SU-DHL-6 (cell line): ENCODE measurements around the gene PFDN1.
"Not testable (repeated sequence)": the region's sequence is repeated elsewhere in the genome, so short reads cannot be mapped to it uniquely, and the experiment has no call there.

Experiments used
- H2AFZ ChIP-seq: fragments of 200-600 bp; sonication (generic); 2 replicates; pipeline ENCODE4 v1.6.1; 2014; ENCODE audit warnings: low read depth, mild to moderate bottlenecking, moderate library complexity, mixed read lengths, antibody characterized with exemption, low read length; ENCODE audit not compliant: severe bottlenecking
- H3F3A ChIP-seq: fragments of 200-600 bp; shearing (Covaris generic); 2 replicates; pipeline ENCODE4 v1.6.0; 2016; ENCODE audit warnings: antibody characterized with exemption, mild to moderate bottlenecking; ENCODE audit not compliant: insufficient read depth
- H3K27ac ChIP-seq: fragments of 200-600 bp; sonication (generic); 2 replicates; pipeline ENCODE4 v1.5.1; 2016; ENCODE audit warnings: low read depth, mild to moderate bottlenecking, low read length, moderate library complexity, mixed read lengths
- H3K27me3 ChIP-seq: fragments of 200-600 bp; sonication (generic), shearing (Covaris generic); 2 replicates; pipeline ENCODE4 v1.6.0; 2014; ENCODE audit warnings: mild to moderate bottlenecking, low read length
- H3K36me3 ChIP-seq: fragments of 200-600 bp; sonication (generic); 2 replicates; pipeline ENCODE4 v1.6.1; 2014; ENCODE audit warnings: mild to moderate bottlenecking, low read length, mixed read lengths
- H3K4me2 ChIP-seq: fragments of 300-600, 200-600 bp; shearing (Covaris generic), sonication (generic); 2 replicates; pipeline ENCODE4 v1.6.0; 2014; ENCODE audit warnings: low read length, low read depth, mild to moderate bottlenecking; ENCODE audit not compliant: poor library complexity, severe bottlenecking
- H3K4me3 ChIP-seq: fragments of 200-600 bp; sonication (generic); 2 replicates; pipeline ENCODE4 v1.5.1; 2014; ENCODE audit warnings: antibody characterized with exemption, low read length, mild to moderate bottlenecking, mixed read lengths; ENCODE audit not compliant: insufficient read depth, poor library complexity, severe bottlenecking
- H3K79me2 ChIP-seq: fragments of 200-600 bp; sonication (generic); 2 replicates; pipeline ENCODE4 v1.6.1; 2014; ENCODE audit warnings: mild to moderate bottlenecking, low read length, moderate library complexity; ENCODE audit not compliant: insufficient read depth
- H3K9ac ChIP-seq: fragments of 200-600 bp; sonication (generic); 2 replicates; pipeline ENCODE4 v1.7.0; 2014; ENCODE audit warnings: mild to moderate bottlenecking, low read length
- H3K9me2 ChIP-seq: fragments of 200-600 bp; sonication (generic); replicated peaks from 2 replicates; pipeline ENCODE4 v1.6.1; 2014; ENCODE audit warnings: low read length; ENCODE audit not compliant: insufficient read depth
- H3K9me3 ChIP-seq: fragments of 200-600 bp; sonication (generic); 2 replicates; pipeline ENCODE4 v1.6.1; 2014; ENCODE audit warnings: low read length, mixed read lengths; ENCODE audit not compliant: insufficient read depth
- H4K20me1 ChIP-seq: fragments of 200-600 bp; sonication (generic); 2 replicates; pipeline ENCODE4 v1.6.1; 2014; ENCODE audit warnings: low read depth, mild to moderate bottlenecking, antibody characterized with exemption, low read length, moderate library complexity, mixed read lengths
- EZH2phosphoT487 ChIP-seq: fragments of 200-600 bp; sonication (generic), shearing (Covaris generic); conservative IDR thresholded peaks from 2 replicates; pipeline ENCODE4 v1.6.1; 2018; ENCODE audit warnings: mild to moderate bottlenecking, antibody characterized with exemption, low read length, moderate library complexity, mixed read lengths
- TF ChIP-seq, protein P1 (sequence below): fragments of 200-600 bp; sonication (generic); IDR thresholded peaks from one replicate; pipeline ENCODE4 v1.5.1; 2017; ENCODE audit warnings: antibody characterized with exemption, mild to moderate bottlenecking, low read length, moderate library complexity; ENCODE audit not compliant: insufficient read depth, poor library complexity, severe bottlenecking

PFDN1 gene

DNA sequence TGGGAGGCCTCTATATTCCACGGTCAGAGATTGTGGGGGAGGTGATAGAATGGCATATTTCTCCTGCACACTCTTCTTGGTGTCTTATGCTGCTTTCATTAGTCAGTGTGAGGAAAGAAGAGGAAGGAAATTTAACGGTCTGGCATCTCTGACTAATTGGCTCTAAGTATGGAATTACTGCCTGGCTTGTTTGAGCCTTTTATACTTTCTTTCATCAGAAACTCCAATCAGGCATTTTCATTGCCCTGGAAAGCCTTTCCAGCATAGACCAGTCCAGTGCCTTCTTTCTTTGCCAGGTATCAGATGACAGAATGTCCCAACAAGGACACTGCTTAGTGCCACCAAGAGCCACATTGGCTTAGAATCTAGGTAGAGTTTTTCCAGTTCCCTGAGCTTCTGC, 97.7 kb downstream of the PFDN1 start:
- Histone ChIP-seq H2AFZ (no peak overlapping the region), H3K27me3 (no peaks in the 10 kb centered on the region)
- TF ChIP-seq, protein P1, sequence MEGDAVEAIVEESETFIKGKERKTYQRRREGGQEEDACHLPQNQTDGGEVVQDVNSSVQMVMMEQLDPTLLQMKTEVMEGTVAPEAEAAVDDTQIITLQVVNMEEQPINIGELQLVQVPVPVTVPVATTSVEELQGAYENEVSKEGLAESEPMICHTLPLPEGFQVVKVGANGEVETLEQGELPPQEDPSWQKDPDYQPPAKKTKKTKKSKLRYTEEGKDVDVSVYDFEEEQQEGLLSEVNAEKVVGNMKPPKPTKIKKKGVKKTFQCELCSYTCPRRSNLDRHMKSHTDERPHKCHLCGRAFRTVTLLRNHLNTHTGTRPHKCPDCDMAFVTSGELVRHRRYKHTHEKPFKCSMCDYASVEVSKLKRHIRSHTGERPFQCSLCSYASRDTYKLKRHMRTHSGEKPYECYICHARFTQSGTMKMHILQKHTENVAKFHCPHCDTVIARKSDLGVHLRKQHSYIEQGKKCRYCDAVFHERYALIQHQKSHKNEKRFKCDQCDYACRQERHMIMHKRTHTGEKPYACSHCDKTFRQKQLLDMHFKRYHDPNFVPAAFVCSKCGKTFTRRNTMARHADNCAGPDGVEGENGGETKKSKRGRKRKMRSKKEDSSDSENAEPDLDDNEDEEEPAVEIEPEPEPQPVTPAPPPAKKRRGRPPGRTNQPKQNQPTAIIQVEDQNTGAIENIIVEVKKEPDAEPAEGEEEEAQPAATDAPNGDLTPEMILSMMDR: no peak
- no peak for TF ChIP-seq EZH2phosphoT487

DNA sequence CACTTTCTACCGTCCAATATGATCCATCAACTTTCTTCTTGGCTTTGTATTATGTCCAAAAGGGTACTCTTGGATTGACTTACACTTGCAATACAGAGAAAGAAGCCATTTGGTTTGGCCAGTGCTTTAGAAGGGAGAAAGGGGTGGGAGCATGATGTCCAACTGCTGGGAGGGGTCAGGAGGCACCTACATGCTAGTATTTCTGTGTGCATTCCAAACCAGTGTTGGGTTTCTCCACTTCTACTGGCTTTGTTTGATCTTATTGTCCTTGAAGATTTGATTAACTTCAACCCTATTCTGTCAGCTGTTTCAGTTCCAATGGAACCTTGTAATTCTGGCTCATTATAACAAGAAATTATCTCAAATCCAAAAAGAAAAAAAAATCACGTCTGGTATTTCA, 100.3 kb downstream of the PFDN1 start:
- Histone ChIP-seq H3F3A (no peaks in the 10 kb centered on the region), H2AFZ (no peak overlapping the region), H3K4me3 (no peak overlapping the region), H3K9me2 (no peaks in the 10 kb centered on the region), H3K27ac (no peak overlapping the region), H3K36me3 (no peaks in the 10 kb centered on the region), H4K20me1 (no peaks in the 10 kb centered on the region), H3K4me2 (no peak overlapping the region), H3K27me3 (no peaks in the 10 kb centered on the region), H3K9me3 (no peaks in the 10 kb centered on the region), H3K9ac (no peak overlapping the region), H3K79me2 (no peaks in the 10 kb centered on the region)
- TF ChIP-seq, protein P1: no peak
- TF ChIP-seq EZH2phosphoT487: no peak

More for the DNA sequence above, 97.7 kb downstream of the PFDN1 start:
- Histone ChIP-seq H3K4me3 (no peak overlapping the region), H3F3A (no peaks in the 10 kb centered on the region), H4K20me1 (no peaks in the 10 kb centered on the region), H3K9me3 (no peaks in the 10 kb centered on the region), H3K36me3 (no peaks in the 10 kb centered on the region), H3K4me2 (no peak overlapping the region), H3K27ac (no peak overlapping the region), H3K9me2 (no peaks in the 10 kb centered on the region), H3K79me2 (no peaks in the 10 kb centered on the region), H3K9ac (no peak overlapping the region)

DNA sequence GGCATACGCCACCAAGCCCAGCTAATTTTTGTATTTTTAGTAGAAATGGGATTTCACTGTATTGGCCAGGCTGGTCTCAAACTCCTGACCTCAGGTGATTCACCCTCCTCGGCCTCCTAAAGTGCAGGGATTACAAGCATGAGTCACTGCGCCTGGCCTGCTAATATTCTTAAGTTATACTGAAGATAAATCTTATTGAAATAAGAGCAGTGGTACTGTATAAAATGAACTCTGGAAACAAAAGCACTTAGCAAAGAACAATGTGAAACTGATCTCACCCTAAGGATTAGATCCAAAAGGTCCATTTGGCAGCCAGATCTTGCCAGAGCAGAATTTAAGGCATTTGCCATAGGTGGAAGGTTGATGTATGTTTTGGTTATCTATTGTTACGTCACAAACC, 100.8 kb downstream of the PFDN1 start:
- no peaks in the 10 kb centered on the region for H3K9me3 ChIP-seq
- H3K36me3 ChIP-seq: no peaks in the 10 kb centered on the region
- no peaks in the 10 kb centered on the region for H3F3A ChIP-seq
- no peak overlapping the region for H3K4me2 ChIP-seq
- H3K27me3 ChIP-seq: no peaks in the 10 kb centered on the region
- no peak overlapping the region for H3K27ac ChIP-seq
- no peak overlapping the region for H2AFZ ChIP-seq
- no peak overlapping the region for H3K4me3 ChIP-seq
- no peaks in the 10 kb centered on the region for H4K20me1 ChIP-seq
- no peaks in the 10 kb centered on the region for H3K79me2 ChIP-seq
- no peak for TF ChIP-seq EZH2phosphoT487
- TF ChIP-seq, protein P1: no peak
- no peak overlapping the region for H3K9ac ChIP-seq
- H3K9me2 ChIP-seq: no peaks in the 10 kb centered on the region

DNA sequence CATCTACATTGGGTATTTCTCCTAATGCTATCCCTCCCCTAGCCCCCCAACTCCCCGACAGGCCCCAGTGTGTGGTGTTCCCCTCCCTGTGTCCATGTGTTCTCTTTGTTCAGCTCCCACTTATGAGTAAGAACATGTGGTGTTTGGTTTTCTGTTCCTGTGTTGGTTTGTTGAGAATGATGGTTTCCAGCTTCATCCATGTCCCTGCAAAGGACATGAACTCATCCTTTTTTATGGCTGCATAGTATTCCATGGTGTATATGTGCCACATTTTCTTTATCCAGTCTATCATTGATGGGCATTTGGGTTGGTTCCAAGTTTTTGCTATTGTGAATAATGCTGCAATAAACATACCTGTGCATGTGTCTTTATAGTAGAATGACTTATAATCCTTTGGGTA, 104.0 kb downstream of the PFDN1 start:
- not testable (repeated sequence) for H3K9me2 ChIP-seq, H3K9ac ChIP-seq, H4K20me1 ChIP-seq, H2AFZ ChIP-seq, H3K9me3 ChIP-seq, H3K4me2 ChIP-seq, H3K79me2 ChIP-seq, H3K4me3 ChIP-seq, H3K27me3 ChIP-seq, H3K36me3 ChIP-seq, H3K27ac ChIP-seq, H3F3A ChIP-seq
